Astrocyte of the cerebellum (primary cell): ENCODE measurements around the gene SPECC1.

Experiments used
- DNase-seq: peaks from one replicate; pipeline ENCODE4 v3.0.0-alpha.2; 2011; ENCODE audit warnings: low read depth
- H3K4me3 ChIP-seq: 2 replicates; pipeline ENCODE4 v1.5.1; 2011; ENCODE audit warnings: mild to moderate bottlenecking, low read depth, low read length, moderate library complexity
- in situ Hi-C: cut with HindIII; loops from 2 replicates; pipeline ENCODE4 v1.10.0; 2017; ENCODE audit warnings: low sequenced_read_pairs
- TF ChIP-seq, protein P1 (sequence below): IDR thresholded peaks from 2 replicates; pipeline ENCODE4 v1.5.1; 2012; ENCODE audit warnings: low read length, low read depth, moderate library complexity, mild to moderate bottlenecking; ENCODE audit errors: missing control alignments

Gene SPECC1

GRCh38 chr17:20243524-20243923, 234.4 kb downstream of the SPECC1 start:
- TF ChIP-seq, protein P1, sequence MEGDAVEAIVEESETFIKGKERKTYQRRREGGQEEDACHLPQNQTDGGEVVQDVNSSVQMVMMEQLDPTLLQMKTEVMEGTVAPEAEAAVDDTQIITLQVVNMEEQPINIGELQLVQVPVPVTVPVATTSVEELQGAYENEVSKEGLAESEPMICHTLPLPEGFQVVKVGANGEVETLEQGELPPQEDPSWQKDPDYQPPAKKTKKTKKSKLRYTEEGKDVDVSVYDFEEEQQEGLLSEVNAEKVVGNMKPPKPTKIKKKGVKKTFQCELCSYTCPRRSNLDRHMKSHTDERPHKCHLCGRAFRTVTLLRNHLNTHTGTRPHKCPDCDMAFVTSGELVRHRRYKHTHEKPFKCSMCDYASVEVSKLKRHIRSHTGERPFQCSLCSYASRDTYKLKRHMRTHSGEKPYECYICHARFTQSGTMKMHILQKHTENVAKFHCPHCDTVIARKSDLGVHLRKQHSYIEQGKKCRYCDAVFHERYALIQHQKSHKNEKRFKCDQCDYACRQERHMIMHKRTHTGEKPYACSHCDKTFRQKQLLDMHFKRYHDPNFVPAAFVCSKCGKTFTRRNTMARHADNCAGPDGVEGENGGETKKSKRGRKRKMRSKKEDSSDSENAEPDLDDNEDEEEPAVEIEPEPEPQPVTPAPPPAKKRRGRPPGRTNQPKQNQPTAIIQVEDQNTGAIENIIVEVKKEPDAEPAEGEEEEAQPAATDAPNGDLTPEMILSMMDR: no peak
- in situ Hi-C loops: no loop called here
- H3K4me3 ChIP-seq: no peak overlapping the region
- no peak for DNase-seq

- TF ChIP-seq, protein P1: no peak
- in situ Hi-C loops: no loop called here
Measured at GRCh38 chr17:20244671-20245070, 235.5 kb downstream of the SPECC1 start.

GRCh38 chr17:20246692-20247091, 237.5 kb downstream of the SPECC1 start:
- H3K4me3 ChIP-seq: no peak overlapping the region
- DNase-seq: no peak
- in situ Hi-C loops: no loop called here
- TF ChIP-seq, protein P1: no peak

More at GRCh38 chr17:20244671-20245070, 235.5 kb downstream of the SPECC1 start:
- no peak overlapping the region for H3K4me3 ChIP-seq
- DNase-seq: no peak

DNA sequence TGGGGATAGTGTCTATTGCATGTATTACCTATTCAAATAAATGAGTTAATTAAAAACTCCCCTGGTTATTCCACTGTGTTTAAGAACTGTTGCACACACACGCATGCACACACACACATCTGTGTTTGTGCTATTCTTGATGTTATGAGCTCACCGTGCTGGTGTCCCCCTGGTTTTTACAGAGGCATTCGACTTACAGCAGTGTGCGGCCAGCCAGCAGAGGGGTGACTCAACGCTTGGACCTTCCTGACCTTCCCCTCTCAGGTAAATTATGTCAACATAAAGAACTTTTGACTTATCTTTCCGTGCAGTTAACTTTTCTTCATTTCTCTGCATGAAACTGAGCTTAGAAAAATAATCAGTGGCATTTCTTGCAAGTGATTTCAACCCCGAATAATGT, 244.2 kb downstream of the SPECC1 start:
- no peak for DNase-seq
- TF ChIP-seq, protein P1: no peak
- in situ Hi-C loops: no loop called here
- H3K4me3 ChIP-seq: no peak overlapping the region

DNA sequence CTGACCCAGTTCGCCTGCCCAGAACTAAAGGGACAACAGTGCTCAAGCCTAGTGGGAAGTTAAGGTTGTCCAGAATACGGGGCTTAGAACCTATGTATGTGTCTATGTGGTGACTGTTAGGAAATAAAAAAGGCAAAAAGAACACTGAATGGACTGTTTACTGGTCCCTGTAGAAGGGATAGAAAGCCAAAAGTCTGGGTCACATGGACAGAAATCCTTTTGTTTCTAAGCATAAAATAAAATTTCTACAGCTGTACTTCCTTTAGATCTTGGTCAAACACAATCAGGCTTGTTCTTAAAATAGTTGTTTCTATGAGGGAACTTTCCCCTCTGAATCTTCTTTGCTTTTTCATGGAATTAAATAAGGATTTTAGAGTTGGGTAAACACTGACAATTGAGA, 245.4 kb downstream of the SPECC1 start:
- TF ChIP-seq, protein P1: no peak
- in situ Hi-C loops: no loop called here
- no peak for DNase-seq
- H3K4me3 ChIP-seq: no peak overlapping the region

DNA sequence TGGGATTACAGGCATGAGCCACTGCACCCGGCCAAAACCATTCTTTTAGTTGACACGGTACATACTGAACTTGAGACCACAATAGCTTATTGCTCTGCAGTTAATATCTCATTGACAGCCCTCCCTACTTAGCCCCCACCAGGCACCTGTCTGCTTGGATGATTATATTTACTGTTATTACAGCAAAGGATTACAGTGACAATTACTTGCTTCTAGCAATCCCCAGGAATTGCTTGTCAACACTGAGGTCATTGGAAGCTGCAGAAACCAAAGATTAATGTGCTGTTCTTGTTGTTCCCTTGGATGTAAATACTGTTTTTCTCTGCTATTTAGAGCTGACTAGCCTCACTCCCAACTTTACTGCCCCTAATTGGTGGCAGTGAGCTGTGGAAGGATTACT, 247.0 kb downstream of the SPECC1 start:
- TF ChIP-seq, protein P1: no peak
- no peak overlapping the region for H3K4me3 ChIP-seq
- in situ Hi-C loops: no loop called here
- DNase-seq: no peak

DNA sequence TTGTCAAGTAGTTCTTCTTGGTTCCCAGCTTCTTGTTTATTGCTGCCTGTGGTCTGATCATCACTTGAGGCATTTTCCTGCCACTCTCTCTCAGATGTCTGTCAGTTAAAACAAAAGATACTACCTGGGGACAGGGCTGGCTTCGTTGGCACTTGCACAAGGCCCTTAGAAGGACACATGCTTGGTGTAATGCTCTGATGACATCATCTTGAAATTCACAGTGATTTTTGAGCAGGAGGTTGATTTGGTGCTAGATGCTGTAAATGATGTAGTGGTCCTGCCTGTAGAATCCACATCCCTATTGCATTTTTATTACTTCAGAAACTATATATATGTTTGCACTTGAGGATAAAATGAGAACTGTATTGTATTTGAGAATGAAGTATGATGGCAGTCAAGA, 247.8 kb downstream of the SPECC1 start:
- in situ Hi-C loops: no loop called here
- no peak overlapping the region for H3K4me3 ChIP-seq
- TF ChIP-seq, protein P1: no peak
- DNase-seq: no peak
